ENCODE measurements around the gene PCDHB16. TPM values are rescaled to one million over a fixed set of nuclear protein-coding genes. Genes with fewer than 3 reads are reported as not detected.
"Not testable (repeated sequence)": the region's sequence is repeated elsewhere in the genome, so short reads cannot be mapped to it uniquely, and the experiment has no call there.

PCDHB16 gene
- total RNA-seq, 1 experiment from 2014 or later: 6.5 TPM

GRCh38 chr5:141189131-141189530 lies 6.9 kb downstream of the PCDHB16 start:
- H3K4me3 Mint-ChIP-seq; H3K23ac ChIP-seq (ENCODE audit: insufficient read length, low read depth, low read length); H4K20me1 ChIP-seq (ENCODE audit: control insufficient read depth, insufficient read depth, insufficient read length); H4K91ac ChIP-seq (ENCODE audit: insufficient read length, low read depth, low read length); H2BK15ac ChIP-seq (ENCODE audit: low read depth, low read length); H2BK20ac ChIP-seq (ENCODE audit: low read depth, low read length, poor library complexity, severe bottlenecking); H3K4me1 Mint-ChIP-seq; H4K8ac ChIP-seq (replicated peaks; ENCODE audit: insufficient read length, low read depth, low read length); H3K9me3 ChIP-seq (ENCODE audit: control insufficient read depth, low read depth, low read length); H2BK5ac ChIP-seq (ENCODE audit: insufficient read length, low read length); H4K5ac ChIP-seq (ENCODE audit: insufficient read length, low read depth, low read length); H3K23me2 ChIP-seq (ENCODE audit: insufficient read length, low read depth, low read length, poor library complexity, severe bottlenecking); H3K27me3 Mint-ChIP-seq (ENCODE audit: low read depth); H3K9ac ChIP-seq (ENCODE audit: extremely low read depth, insufficient read length, low read length); H2BK120ac ChIP-seq (ENCODE audit: low read depth, low read length, poor library complexity, severe bottlenecking); H3K4ac ChIP-seq (ENCODE audit: low read depth, low read length); H3K14ac ChIP-seq (ENCODE audit: insufficient read depth, low read length); H3T11ph ChIP-seq (ENCODE audit: low read length); H3K27ac ChIP-seq (ENCODE audit: insufficient read length, low read depth, low read length); H3K79me2 ChIP-seq (ENCODE audit: insufficient read depth, low read length); H3K4me2 ChIP-seq (ENCODE audit: insufficient read depth, insufficient read length, low read length); H2AK5ac ChIP-seq (ENCODE audit: insufficient read length, low read length); H3K18ac ChIP-seq (ENCODE audit: insufficient read length, low read depth, low read length); H3K27me3 ChIP-seq (ENCODE audit: insufficient read depth, low read length); H3K4me1 ChIP-seq (ENCODE audit: insufficient read depth, low read length); H2AFZ ChIP-seq (ENCODE audit: low read length); H3K79me1 ChIP-seq (ENCODE audit: insufficient read depth, low read depth, low read length, poor library complexity, severe bottlenecking); H3K27ac Mint-ChIP-seq; DNase-seq; H2BK12ac ChIP-seq (ENCODE audit: insufficient read length, low read depth, low read length); H3K56ac ChIP-seq (ENCODE audit: insufficient read length, low read depth, low read length): not testable (repeated sequence)
- Mint-ChIP-seq H3K36me3 (ENCODE audit: insufficient read depth in 1 of 3, low read depth in 3 of 3) (peaks cover 11 to 28% (median 13%) of the 10 kb centered on the region in 3 experiments), H3K9me3 (peaks cover 26 to 27% of the 10 kb centered on the region in 2 experiments)
- no CpG with 5 or more reads among the region's 35 CpGs for WGBS (ENCODE audit: extremely low coverage, insufficient read length, low lambda C conversion rate)
